Adrenal gland (tissue), 5 donors: ENCODE measurements around the gene NAA20.

Source experiments
- POLR2A ChIP-seq, 2 donors: fragments of 450-650 bp; IDR thresholded peaks; one replicate each; pipeline ENCODE4 v1.6.1; 2017; ENCODE audit warnings: antibody characterized with exemption in 2 of 2, mild to moderate bottlenecking in 2 of 2, moderate library complexity in 1 of 2
- TF ChIP-seq, protein P1 (sequence below), 6 experiments: fragments of 450-650 bp in 4 of 6; fragments of 200-600 bp in 2 of 6; sonication (generic) in 1 of 6; IDR thresholded peaks; 1 replicate in 5 of 6; 2 replicates in 1 of 6; pipeline versions ENCODE4 v1.5.1 to v1.8.0; 2016 to 2021; ENCODE audit warnings: antibody characterized with exemption in 6 of 6, mild to moderate bottlenecking in 2 of 6, moderate library complexity in 1 of 6
- donor health status: DM: no; HTN: no; CAD: no.

DNA sequence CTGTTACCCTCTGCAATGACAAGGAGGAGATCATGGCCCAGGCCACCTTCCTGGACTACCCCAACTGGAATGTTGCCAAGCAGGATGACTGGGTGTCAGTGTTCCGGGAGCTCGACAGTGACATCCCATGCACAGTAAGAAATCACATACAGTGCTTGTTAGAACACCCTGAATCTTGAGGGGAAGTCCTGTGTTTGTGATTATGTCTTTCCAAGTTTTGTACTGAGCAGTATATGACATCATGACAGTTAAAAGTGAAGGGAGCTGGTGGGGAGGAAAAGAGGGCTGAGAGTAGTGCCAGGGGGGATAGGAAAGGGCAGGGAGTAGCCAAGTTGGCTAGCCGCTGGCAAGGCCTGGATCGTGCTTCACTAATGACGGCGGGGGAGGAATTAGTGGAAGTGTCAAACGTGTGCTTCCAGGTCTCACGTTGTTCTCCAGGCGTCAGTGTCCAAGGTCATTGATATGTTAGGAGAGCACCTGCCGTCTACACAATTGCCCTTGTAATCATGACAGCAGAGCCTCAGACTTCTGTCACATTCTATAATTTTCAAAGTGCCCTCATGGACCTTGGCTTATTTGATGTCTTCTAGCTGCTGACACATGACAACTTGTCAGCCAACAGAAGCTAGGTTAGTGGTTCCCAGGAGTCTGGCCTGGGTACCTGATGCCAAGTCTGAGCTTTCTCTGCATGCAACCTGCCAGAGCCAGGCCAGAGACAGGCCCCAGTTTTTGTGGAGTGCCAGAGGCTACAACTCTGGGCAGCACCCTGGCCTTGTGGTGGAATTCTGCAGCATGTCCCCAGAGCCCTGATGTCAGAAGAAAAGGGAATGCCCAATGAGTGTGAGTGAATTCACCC, 53.9 kb downstream of the NAA20 start:
- TF ChIP-seq, protein P1, sequence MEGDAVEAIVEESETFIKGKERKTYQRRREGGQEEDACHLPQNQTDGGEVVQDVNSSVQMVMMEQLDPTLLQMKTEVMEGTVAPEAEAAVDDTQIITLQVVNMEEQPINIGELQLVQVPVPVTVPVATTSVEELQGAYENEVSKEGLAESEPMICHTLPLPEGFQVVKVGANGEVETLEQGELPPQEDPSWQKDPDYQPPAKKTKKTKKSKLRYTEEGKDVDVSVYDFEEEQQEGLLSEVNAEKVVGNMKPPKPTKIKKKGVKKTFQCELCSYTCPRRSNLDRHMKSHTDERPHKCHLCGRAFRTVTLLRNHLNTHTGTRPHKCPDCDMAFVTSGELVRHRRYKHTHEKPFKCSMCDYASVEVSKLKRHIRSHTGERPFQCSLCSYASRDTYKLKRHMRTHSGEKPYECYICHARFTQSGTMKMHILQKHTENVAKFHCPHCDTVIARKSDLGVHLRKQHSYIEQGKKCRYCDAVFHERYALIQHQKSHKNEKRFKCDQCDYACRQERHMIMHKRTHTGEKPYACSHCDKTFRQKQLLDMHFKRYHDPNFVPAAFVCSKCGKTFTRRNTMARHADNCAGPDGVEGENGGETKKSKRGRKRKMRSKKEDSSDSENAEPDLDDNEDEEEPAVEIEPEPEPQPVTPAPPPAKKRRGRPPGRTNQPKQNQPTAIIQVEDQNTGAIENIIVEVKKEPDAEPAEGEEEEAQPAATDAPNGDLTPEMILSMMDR (IDR thresholded peaks at IDR 0.05) = no peak
- no peak for TF ChIP-seq POLR2A (IDR thresholded peaks at IDR 0.05)
